GM15510 (cell line): ENCODE data around the gene PRKAR1B.

ENCODE experiments used
- POLR2A ChIP-seq: IDR thresholded peaks from 3 replicates; pipeline ENCODE4 v1.6.1; 2011; ENCODE audit warnings: borderline replicate concordance; ENCODE audit not compliant: insufficient read length; ENCODE audit errors: extremely low read depth

The PRKAR1B gene

DNA sequence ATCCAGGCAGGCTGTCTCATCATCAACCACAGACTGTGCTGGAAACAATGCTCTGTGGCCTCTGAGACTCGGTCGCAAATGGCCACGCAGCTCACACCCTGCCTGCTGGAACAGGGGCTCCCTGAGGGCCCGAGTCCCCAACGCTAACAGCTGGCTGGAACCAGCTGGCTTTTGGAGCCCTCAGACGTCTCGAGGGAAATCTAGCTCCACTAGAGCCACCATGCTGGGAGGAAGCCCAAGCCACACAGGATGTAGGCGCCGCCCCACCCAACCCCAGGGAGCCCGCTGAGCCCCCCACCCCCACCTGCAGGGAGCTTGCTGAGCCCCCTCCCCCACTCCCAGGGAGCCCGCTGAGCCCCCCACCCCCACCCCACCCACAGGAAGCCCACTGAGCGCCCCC, 186.1 kb downstream of the PRKAR1B start:
- TF ChIP-seq POLR2A, result no peak

DNA sequence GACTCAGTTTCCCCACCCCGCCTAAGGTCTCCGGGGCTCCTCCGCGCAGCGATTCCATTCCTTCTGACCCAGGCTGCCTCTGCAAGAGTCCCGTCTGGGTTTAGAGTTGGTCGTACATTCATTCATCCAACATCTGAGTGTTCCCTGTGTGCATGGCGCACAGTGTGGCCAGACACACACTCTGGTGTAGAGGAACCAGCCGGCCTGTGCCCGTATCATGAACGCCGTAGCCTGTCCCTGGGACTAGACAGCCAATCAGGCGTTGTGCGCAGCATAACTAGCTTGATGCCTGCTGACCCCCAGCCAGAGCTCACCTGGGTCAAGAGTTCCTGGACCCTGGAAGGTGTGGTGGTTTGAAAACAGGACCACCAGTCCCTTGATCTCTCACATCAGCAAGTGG, 186.5 kb downstream of the PRKAR1B start:
- no peak for TF ChIP-seq POLR2A

DNA sequence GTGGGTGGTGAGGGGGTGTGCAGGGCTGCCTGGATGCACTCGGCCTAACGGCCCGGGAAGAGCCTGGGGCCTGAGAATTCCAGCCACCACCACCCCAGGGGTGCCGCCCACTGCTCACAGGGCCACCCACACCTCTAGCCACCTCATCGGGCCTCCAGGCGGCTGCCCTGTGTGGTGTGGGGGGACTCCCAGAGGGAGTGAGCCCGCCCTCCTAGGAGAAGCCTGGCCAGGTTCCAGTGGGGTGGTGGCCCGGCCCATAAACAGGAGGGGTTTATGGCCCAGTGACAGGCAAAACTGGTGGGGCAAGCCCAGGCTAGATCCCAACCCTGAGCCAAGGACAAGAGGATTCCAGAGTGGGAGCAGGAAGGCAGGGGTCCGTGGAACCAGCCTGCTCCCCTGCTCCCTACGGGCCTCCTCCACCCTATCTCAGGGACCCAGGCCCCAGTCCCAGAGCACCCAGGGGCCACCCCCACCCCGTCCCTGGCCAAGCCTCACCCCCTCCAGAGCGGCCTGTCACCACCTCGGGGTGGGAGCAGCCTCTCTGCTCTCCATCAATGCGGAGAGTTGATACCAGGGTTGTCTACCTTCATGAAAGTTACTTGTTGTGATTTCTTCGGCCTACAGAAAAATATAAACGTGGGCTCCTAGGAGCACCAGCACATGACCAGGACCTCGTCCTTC, 187.2 kb downstream of the PRKAR1B start:
- TF ChIP-seq POLR2A, result no peak

DNA sequence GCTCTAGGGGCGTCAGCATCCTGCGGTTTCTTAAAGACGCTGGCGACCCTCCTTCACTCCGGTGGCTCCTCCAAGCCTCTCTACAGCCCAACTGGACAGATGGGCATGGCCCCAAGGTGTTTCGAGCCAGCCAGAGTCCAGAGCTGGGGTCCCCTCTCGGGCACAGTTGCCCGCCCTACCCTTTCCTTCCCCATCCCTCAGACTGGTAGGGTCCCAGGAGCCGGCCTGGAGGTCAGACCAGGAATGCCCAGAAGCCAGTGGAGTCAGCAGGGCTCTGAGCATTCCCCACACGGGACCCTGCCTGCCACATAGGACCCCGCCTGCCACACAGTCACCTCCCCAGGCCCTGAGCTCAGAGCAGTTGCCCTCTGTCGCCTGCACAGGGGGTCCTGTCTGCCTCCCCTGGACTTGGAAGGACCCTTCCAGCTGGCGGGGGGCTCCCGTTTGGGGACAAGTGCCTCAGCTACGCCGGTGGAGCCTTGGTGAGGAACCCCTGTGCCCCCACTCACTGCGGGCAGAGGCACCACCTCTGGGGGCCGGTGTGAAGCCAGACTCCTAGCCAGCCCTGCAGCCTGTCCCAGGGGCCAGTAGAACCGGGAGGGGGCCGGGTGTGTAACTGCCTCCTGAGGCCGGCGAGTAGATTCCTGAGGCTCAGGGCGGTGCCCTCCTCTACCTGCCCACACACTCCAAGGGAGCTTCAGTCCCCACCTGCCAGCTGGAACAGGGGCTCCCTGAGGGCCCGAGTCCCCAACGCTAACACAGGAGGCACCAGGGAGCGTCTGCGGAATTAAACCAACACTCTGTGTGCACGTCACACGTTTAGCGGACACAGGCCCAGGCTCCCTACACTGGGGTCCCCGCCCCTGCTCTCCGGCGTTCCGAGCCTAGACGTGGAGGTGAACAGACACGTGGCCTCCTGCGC, 188.1 kb downstream of the PRKAR1B start:
- no peak for TF ChIP-seq POLR2A

DNA sequence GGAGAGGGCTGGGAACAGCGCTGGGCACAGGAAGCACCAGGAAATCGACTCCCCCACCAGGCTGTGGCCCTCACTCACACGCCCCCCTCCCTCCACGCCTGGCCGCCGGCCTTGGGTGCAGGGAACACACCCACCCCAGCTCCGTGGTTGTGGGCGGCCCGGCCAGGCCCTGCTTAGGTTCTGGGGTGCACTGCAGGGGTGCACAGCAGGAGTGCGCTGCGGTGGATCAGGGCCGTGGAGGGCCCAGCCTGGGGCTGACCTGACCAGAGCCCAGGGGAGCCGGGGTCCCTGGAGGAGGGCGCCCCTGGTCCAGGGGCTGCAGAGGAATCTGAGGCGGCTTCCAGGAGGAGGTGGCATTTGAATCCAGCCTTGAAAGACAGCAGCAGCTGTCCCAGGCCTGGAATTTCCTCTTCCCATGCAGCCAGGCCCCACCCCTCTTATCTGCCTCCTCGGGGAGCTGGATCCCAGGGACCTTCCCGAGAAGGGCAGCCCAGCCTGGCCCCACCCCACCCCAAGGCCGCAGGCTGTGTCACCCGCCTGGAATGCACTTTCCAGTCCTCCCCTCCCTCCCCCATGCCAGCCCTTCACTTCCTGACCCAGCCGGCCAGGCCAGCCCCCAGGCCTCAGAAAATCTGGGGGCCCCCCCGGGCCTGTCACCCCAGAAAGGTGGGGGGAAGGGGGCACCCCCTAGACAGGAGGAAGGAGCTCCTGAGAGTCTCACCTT, 189.0 kb downstream of the PRKAR1B start:
- TF ChIP-seq POLR2A, result no peak

DNA sequence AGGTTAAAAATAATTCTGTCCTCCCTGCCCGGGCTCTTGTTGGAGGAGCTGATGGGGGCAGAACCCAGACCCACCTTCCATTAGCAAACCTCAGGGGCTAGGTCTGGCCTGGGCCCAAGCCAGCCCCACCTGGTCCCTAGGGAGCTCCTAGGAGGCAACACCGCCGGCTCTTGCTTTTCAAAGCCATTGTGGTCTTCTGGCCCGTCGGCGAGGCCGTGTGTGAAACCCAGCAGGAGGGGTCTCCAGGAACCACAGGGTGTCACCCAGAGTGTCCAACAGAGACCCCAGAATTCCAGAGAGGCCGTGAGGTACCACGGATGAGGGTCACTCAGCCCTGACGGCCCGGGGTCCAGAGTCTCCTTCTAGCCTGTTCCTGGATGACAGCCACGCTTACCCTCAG, 190.8 kb downstream of the PRKAR1B start:
- TF ChIP-seq POLR2A, result no peak

DNA sequence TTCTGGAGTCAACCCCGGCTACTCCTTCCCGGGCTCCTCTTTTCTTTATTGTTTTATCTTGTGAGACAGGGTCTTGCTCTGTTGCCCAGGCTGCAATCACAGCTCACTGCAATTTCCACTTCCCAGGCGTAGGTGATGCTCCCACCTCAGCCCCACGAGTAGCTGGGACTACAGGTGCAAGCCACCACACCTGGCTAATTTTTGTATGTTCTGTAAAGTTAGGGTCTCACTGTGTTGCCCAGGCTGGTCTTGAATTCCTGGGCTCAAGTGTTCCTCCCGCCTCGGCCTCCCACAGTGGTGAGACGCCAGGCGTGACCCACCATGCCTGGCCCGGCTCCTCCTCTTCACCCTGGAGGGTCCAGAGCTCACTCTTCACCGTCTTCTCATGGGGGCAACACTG, 192.1 kb downstream of the PRKAR1B start:
- no peak for TF ChIP-seq POLR2A

DNA sequence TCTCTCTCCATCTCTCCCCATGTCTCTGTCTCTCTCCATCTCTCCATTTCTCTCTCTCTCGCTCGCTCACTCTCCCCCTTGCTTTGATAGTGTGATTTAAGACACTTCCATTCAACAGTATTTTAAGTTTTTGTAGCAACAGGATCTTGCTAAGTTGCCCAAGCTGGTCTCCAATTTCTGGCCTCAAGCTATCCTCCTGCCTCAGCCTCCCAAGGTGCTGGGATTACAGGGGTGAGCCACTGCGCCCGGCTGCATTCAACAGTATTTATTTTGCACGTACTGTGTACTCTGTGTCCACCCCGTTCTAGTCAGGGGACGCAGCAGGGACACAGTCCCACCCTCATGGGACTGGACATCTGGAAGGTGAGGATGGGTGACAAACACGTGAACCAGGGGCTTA, 193.0 kb downstream of the PRKAR1B start:
- TF ChIP-seq POLR2A, result no peak

DNA sequence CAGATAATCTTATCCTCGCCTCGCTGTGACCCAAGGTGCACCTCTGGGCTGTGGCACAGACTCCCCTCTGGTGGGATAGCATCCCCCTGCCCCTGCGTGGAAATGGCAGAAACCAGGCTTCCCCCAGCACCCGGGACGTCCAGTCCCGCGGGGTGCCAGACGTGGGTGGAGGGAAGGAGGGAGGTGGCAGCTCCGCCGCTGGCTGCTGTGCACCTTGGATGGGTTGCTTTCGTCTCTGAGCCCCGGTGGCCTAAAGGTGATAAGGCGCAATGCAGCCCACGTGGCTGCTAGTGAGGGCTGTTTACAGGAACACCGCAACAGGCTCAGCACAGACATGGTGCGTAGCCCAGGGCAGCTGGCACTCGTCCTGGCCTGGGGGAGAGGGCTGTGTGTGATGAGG, 193.8 kb downstream of the PRKAR1B start:
- TF ChIP-seq POLR2A, result no peak

DNA sequence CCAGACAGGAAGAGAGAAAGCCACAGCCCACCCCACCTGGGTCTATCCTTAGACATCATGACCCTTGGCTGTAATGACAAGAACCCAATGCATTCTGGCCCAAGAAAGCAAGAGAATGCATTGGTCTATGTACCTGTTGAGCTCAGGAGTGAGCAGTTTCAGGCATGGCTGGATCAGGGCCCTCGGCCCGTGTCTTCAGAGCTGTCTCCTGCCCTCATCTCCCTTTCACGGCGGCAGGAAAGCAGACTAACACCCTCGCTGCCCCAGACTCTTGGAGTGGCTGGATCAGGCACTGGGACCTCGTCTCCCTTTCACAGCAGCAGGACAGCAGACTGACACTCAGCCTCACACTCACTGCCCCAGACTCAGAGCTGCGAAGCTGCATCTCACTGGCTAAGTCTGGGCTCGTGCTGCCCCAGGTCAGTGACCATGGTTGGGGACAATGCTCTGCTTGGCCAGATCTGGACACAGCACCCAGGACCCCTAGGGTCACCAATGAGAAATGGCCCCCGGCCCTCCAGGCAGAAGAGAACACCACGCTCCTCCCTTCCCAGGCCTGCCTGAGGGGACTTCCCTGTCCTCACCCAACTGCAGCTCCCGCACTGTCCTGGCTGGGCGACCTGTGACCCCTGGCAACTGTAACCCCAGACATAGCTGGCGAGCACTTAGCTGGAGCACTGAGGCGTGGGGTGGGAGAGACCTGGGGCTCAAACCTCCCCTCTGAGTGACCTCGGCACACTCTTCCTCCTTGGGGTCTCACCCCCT, 194.5 kb downstream of the PRKAR1B start:
- TF ChIP-seq POLR2A, result no peak

DNA sequence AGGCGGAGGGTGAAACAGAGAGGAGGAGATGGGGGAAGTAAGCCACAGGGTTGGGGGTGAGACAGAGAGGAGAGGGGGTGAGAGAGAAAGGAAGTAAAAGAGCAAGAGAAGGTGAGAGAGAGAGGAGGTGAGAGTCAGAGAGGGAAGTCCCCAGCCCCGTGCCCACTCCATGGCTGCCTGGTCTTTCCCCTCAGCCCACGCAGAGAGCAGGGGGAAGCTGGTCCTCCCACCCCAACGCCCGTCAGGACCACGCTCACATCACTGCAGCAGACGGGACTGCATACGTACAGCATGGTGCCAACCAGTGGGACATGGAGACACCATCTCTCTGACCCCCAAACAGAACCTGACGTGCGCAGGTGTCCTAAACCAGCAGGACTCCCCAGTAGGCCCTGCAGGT, 195.3 kb downstream of the PRKAR1B start:
- TF ChIP-seq POLR2A, result no peak

DNA sequence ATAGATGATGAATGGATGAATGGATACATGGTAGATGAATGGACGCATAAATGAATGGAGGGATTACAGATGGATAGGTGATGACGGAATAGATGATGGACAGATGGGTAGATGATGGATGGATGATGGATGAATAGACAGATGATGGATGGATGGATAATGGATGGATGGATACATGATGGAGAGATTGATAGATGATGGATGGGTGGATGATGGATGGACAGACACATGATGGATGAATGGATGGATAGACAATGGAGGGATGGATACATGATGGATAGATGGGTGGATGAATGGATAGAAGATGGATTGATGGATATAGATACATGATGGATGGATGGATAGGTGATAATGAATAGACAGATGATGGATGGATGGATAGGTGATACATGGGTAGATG, 198.6 kb downstream of the PRKAR1B start:
- TF ChIP-seq POLR2A, result no peak

DNA sequence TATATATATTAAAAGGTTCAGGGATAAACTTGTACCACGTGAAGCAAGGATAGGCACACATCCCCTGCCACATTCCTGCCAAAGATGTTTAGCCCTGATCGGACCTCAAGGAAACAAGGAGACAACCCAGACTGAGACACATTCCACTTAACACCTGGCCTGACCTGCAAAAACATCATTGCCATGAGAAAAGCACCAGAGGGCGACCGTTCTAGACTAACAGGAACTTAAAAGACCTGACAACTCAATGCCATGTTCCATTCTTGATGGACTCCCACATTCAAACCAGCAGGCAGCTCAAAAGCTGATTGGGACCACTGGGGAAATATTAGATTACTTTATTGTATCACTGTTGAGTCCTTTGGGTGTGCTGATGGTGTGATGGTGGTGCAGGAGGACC, 199.4 kb downstream of the PRKAR1B start:
- TF ChIP-seq POLR2A, result no peak

DNA sequence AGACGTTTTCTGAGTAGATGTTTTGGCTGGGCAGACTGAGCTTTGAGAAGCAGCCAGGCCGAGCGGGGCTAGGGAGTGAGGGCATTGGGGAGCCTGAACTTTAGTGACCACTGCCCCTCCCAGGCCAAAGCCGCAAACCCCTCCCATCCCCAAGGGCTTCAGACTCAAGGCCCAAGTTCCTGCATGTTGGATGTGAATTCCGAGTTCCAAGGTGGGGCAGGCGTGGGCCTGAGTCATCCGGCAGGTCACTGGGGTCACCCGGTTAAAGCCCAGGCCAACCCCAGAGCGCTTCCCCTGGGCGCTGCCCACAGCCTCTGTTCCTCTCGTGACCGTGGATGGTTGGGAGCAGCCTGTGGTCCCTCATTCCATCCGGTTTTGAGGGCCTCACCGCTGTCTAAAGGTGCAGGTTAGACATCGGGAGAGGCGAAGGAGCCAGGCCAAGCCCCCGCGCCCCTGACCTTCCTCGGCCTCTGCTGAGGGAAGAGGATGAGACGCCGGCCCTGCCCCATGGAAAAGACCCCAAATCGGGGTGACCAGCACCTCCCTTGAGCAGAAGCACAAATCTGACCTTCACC, 200.5 kb downstream of the PRKAR1B start:
- TF ChIP-seq POLR2A, result no peak
